ENCODE data around the gene CAMK2N2. TPM values are rescaled to one million over a fixed set of nuclear protein-coding genes. Genes with fewer than 3 reads are reported as not detected.

The CAMK2N2 gene
- total RNA-seq, 1 donor from 2014 or later: not detected

- no peak for DNase-seq (ENCODE audit: low spot score)
- Mint-ChIP-seq H3K36me3 (no peaks in the 10 kb centered on the region), H3K4me1 (peaks cover 6% of the 10 kb centered on the region), H3K27ac (no peak overlapping the region), H3K27me3 (ENCODE audit: insufficient read depth, low read depth) (peaks cover 20% of the 10 kb centered on the region), H3K9me3 (no peaks in the 10 kb centered on the region), H3K4me3 (no peak overlapping the region)
- no peaks in the 10 kb centered on the region for H3K9me3 ChIP-seq (ENCODE audit: low read depth)
- no peak overlapping the region for H3K9ac ChIP-seq
- H3K36me3 ChIP-seq: no peaks in the 10 kb centered on the region
- no peaks in the 10 kb centered on the region for H3K79me2 ChIP-seq (ENCODE audit: low read depth)
- H3K4me1 ChIP-seq: no peaks in the 10 kb centered on the region
- H3K4me2 ChIP-seq: no peak overlapping the region
- no peaks in the 10 kb centered on the region for H3F3A ChIP-seq (ENCODE audit: low read depth)
- peaks cover 7% of the 10 kb centered on the region for H3K27me3 ChIP-seq
- H3K4me3 ChIP-seq: no peak overlapping the region
- H4K20me1 ChIP-seq (ENCODE audit: low read depth): no peaks in the 10 kb centered on the region
- TF ChIP-seq EZH2phosphoT487 (IDR thresholded peaks at IDR 0.05) (no peak), CTCF (IDR thresholded peaks at IDR 0.05) (no peak), EZH2 (IDR thresholded peaks at IDR 0.05) (no peak)
- no peak overlapping the region for H3K27ac ChIP-seq
- H2AFZ ChIP-seq (replicated peaks): no peak overlapping the region
These were observed 22.3 kb upstream of the CAMK2N2 start for GRCh38 chr3:184283681-184284080.

- no peaks in the 10 kb centered on the region for H3K36me3 ChIP-seq
- peaks cover 25% of the 10 kb centered on the region for H3K27me3 Mint-ChIP-seq (ENCODE audit: insufficient read depth, low read depth)
- H3K9me3 ChIP-seq (ENCODE audit: low read depth): no peaks in the 10 kb centered on the region
These were observed 21.6 kb upstream of the CAMK2N2 start for GRCh38 chr3:184282941-184283340.

GRCh38 chr3:184277366-184277765 is 16.0 kb upstream of the CAMK2N2 start:
- H3F3A ChIP-seq (ENCODE audit: low read depth): no peaks in the 10 kb centered on the region
- H3K4me3 ChIP-seq: no peak overlapping the region
- no peaks in the 10 kb centered on the region for H3K36me3 ChIP-seq
- H3K4me2 ChIP-seq: no peak overlapping the region
- H2AFZ ChIP-seq (replicated peaks): no peak overlapping the region
- Mint-ChIP-seq H3K4me1 (peaks cover 9% of the 10 kb centered on the region), H3K27me3 (ENCODE audit: insufficient read depth, low read depth) (peaks cover 33% of the 10 kb centered on the region), H3K9me3 (no peaks in the 10 kb centered on the region), H3K27ac (no peak overlapping the region), H3K36me3 (no peaks in the 10 kb centered on the region), H3K4me3 (peak overlapping the region; percentile 25)
- no peak overlapping the region for H3K9ac ChIP-seq
- H3K27me3 ChIP-seq: peaks cover 54% of the 10 kb centered on the region
- no peaks in the 10 kb centered on the region for H3K9me3 ChIP-seq (ENCODE audit: low read depth)
- DNase-seq (ENCODE audit: low spot score): no peak
- no peaks in the 10 kb centered on the region for H3K79me2 ChIP-seq (ENCODE audit: low read depth)
- H3K27ac ChIP-seq: no peak overlapping the region
- TF ChIP-seq EZH2phosphoT487 (IDR thresholded peaks at IDR 0.05) (no peak), CTCF (IDR thresholded peaks at IDR 0.05) (no peak), EZH2 (IDR thresholded peaks at IDR 0.05) (no peak)
- H3K4me1 ChIP-seq: no peaks in the 10 kb centered on the region
- H4K20me1 ChIP-seq (ENCODE audit: low read depth): no peaks in the 10 kb centered on the region

More at GRCh38 chr3:184282941-184283340, 21.6 kb upstream of the CAMK2N2 start:
- no peak overlapping the region for H3K27ac Mint-ChIP-seq
- no peaks in the 10 kb centered on the region for H3K36me3 Mint-ChIP-seq
- H3K4me2 ChIP-seq: no peak overlapping the region
- no peak overlapping the region for H2AFZ ChIP-seq (replicated peaks)
- DNase-seq (ENCODE audit: low spot score): no peak
- no peaks in the 10 kb centered on the region for H4K20me1 ChIP-seq (ENCODE audit: low read depth)
- no peak overlapping the region for H3K9ac ChIP-seq
- no peak overlapping the region for H3K4me3 ChIP-seq
- TF ChIP-seq EZH2 (IDR thresholded peaks at IDR 0.05) (no peak), CTCF (IDR thresholded peaks at IDR 0.05) (no peak), EZH2phosphoT487 (IDR thresholded peaks at IDR 0.05) (no peak)
- H3K4me1 Mint-ChIP-seq: peaks cover 6% of the 10 kb centered on the region
- no peak overlapping the region for H3K27ac ChIP-seq
- H3K9me3 Mint-ChIP-seq: no peaks in the 10 kb centered on the region
- no peak overlapping the region for H3K4me3 Mint-ChIP-seq
- no peaks in the 10 kb centered on the region for H3K79me2 ChIP-seq (ENCODE audit: low read depth)
- H3F3A ChIP-seq (ENCODE audit: low read depth): no peaks in the 10 kb centered on the region
- peaks cover 7% of the 10 kb centered on the region for H3K27me3 ChIP-seq
- no peaks in the 10 kb centered on the region for H3K4me1 ChIP-seq

Measured in neural progenitor cell (in vitro differentiated cells).